ENCODE measurements around the gene TMCO4.

The TMCO4 gene

GRCh38 chr1:19715334-19716203 lies 84.1 kb downstream of the TMCO4 start:
- peak; percentile 68 for DNase-seq (ENCODE audit: low read depth)

DNA sequence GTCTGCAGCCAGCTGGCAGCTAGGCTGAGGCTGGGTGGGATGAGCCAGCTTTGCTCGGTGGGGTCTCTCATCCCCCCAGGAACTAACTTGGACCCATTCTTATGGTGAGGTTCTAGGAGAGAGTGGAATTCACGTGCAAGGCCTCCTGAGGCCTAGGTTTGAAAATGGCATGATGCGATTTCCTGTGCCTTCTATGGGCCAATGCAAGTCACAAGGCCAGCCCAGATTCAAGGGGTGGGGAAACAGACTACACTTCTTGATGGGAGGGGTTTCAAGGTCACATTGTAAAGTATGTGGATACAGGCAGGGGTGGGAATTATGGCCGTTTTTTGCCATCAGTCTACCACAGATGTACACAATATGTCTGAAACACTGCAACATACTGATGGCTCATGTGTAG lies 86.8 kb downstream of the TMCO4 start:
- no peak for DNase-seq (ENCODE audit: low read depth)

- DNase-seq (ENCODE audit: low read depth) = no peak
Observed at GRCh38 chr1:19710825-19711611, 88.7 kb downstream of the TMCO4 start.

- DNase-seq (ENCODE audit: low read depth) = no peak
Observed at GRCh38 chr1:19709260-19709793, 90.4 kb downstream of the TMCO4 start.

DNA sequence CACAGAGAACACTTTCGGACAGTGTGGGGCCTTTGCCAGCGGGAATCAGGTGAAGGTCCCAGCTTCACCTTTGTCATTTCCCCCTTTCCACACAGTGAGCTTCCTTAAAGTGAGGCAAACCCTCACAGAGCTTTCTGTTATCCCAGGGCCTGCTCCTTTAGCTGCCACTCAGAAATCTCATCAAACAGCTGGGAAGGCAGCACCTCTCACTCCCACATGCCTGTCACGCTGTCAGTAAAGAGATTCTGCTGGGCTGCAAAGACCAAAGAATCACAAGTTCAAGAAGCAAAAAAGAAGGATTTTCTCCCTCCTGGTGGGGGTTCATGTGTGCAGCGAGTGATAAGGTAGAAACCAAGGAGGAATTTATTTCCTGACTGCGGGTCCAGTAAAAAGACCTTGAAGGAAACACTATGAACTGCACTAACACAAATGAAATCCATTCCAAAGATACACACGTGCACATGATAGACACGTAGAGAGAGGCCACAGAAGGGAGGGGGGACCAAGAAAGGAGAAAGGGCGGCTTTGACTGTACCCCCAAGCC lies 91.1 kb downstream of the TMCO4 start:
- no peak for DNase-seq (ENCODE audit: low read depth)

DNA sequence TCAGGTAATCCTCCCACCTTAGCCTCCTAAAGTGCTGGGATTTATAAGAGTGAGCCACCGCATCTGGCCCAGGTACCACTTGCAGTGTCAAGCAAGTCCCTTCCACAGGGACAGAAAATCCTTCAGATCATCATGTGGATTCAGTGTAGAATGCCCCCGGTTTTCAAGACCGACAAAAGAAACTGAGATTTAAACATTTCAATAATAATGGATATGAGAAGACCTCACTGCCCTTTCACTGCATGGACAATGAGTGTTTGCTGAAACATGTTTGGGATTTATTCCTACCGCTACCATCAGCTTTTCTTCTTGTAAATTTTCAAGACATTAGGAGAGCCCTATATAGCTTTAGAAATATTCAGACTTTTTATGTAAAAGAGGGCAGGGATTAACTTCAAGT lies 93.6 kb downstream of the TMCO4 start:
- DNase-seq (ENCODE audit: low read depth) = no peak

GRCh38 chr1:19705464-19705863 lies 94.3 kb downstream of the TMCO4 start:
- DNase-seq (ENCODE audit: low read depth) = no peak

DNA sequence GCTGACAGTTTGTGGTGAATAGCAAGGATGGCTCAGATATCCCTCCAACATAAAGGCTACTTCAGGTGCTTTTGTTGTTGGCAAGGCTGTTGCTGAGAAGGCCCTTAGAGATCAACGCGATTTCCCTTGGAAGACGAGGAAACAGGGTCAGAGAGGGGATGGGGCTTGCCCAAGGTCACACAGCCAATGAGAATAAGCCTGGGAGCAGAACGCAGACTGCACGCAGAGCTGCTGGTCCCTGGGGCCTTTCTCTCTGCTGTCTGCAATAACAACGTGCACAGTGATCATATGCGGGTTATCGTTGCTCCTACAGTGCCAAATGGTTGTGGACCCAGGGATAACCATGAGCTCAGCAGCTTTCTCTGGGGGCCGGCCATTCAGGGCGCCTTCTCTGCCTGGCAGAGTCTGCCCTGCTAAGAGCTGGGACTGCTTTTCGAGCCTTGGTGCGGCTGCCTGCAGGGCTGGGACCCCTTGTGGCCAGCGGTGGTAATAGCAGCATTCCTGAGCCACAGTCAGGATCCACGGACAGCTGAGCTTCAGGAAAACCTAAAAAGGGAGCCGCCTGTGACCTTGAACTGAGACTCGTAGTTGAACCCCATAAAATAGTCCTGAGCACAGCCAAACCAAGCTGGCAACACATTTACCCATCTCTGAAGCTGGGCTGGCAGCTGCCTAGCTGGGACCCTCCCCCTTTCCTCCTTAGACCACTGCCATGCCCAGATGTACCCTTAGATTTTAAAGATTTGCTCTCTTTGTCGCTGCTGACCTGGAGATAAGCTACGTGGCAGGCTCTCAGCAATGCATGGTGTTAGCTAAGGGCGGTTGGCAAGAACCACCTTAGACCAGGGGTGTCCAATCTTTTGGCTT lies 95.2 kb downstream of the TMCO4 start:
- DNase-seq (ENCODE audit: low read depth) = peak; percentile 15

GRCh38 chr1:19703280-19703679 lies 96.4 kb downstream of the TMCO4 start:
- no peak for DNase-seq (ENCODE audit: low read depth)

DNA sequence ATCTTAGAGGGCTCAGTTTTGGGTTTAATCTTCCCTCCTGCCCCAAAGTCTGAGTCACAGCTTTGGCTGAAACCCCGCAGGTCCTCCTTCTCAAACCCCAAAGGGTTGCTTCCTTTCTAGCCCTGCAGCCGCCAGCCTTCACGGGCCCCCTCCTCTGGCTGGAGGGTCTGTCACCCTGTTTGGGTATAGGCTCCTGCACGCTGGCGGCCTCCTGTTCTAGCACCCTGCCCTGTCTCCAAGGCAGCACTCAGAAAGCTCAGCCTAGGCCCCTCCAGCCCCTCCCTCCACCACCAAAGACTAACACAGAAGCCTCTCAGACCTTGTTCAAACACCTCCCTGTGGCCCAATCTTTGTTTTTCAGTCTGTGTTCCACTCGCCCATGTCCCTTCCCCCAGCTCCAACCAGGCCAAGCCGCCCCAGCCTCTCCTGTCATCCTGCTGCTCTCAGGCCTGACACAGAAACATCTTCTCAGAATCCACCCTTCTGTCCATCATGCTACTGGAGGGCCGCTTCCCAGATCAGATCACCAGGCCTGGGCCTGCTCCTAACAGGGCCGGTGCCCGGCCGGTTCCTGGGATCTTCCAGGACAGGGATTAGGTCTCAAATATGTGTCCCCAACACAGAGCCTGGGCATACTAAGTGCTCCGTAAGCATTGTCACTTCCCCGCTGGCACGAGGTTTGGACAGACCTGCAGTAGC lies 99.5 kb downstream of the TMCO4 start:
- no peak for DNase-seq (ENCODE audit: low read depth)

DNA sequence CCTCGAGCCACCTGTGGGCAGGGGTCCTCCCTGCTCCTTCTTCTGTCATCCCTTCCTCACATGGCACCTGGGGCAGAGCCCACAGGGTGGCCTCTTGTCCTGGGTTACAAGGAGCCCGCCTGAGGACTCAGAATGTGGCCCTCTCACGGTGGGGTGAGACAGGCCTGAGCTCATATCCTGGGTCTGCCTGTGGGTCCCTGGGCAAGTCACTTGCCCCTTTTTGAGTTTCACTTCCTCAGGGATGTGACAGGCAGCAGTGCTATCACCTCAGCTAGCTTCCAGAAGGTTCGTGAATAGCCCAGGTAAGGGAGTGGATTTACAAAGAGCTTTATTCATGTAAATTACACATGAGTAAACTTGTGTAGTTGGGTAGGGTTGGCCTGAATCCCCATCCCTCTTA lies 101.5 kb downstream of the TMCO4 start:
- no peak for DNase-seq (ENCODE audit: low read depth)

GRCh38 chr1:19696820-19697219 lies 102.9 kb downstream of the TMCO4 start:
- no peak for DNase-seq (ENCODE audit: low read depth)

GRCh38 chr1:19695772-19696171 lies 103.9 kb downstream of the TMCO4 start:
- DNase-seq (ENCODE audit: low read depth) = no peak

GRCh38 chr1:19694298-19694697 lies 105.4 kb downstream of the TMCO4 start:
- no peak for DNase-seq (ENCODE audit: low read depth)

- DNase-seq (ENCODE audit: low read depth) = no peak
Observed at GRCh38 chr1:19690342-19690741, 109.4 kb downstream of the TMCO4 start.

GRCh38 chr1:19689856-19690255 lies 109.9 kb downstream of the TMCO4 start:
- DNase-seq (ENCODE audit: low read depth) = no peak

DNA sequence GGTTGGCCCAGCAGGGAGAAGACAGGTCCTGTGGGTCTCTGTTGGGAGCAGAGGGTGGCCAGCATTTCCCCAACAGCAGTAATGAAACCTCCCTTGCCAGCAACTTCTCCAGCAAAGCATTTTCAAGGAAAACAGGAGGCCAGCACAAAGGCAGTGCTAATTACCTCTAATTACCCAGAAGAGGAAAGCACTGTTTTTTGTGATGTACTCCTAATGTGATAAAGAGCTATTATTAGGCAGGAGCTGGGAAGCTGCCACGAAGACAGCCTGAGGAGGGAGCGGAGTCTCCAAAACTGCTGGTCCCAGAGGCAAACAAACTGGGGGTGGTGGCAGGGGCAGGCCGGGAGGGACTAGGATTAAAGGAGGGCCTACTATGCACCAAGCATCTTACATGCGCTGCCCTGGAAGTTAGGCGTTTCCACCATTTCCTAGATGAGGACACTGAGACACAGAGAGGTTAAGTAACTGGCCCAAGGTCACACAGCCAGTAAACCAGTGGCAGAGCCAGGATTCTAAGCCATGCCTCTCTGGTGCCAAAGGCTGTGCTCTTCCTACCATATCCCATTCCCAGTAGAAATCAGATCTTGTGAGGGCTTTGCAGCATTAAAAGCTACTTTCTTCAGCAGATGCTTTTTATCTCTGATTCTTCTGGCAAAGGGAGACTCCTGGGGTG lies 110.5 kb downstream of the TMCO4 start:
- DNase-seq (ENCODE audit: low read depth) = no peak

GRCh38 chr1:19688041-19688842 lies 111.5 kb downstream of the TMCO4 start:
- no peak for DNase-seq (ENCODE audit: low read depth)

GRCh38 chr1:19687414-19687813 lies 112.3 kb downstream of the TMCO4 start:
- no peak for DNase-seq (ENCODE audit: low read depth)

DNA sequence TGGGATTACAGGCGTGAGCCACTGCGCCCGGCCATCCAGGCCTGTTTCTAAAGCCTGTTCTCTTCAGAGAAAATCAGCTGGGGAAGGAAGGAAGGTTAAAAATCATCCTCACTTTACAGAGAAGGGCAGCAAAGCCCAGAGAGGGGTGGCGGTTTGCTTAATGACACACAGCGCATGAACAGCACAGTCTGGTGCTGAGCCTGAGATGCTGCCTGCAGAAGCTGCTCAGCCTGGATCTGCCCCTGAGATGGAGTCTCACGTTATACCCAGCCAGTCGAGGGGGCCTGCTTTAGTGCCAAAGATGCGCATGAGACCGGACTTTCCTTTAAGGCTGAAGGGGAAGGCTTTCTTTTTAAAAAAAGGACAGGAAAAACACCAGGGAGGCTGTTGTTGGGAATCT lies 113.7 kb downstream of the TMCO4 start:
- no peak for DNase-seq (ENCODE audit: low read depth)

All from activated gamma-delta T cell treated with anti-CD3 and anti-CD28 coated beads, Interleukin-2, amount 50 U/mL, for 16 hours (primary cell).